Body of pancreas (tissue), 4 donors: ENCODE measurements around the gene BACE2. TPM values are rescaled to one million over a fixed set of nuclear protein-coding genes. Genes with fewer than 3 reads are reported as not detected.

Source experiments
- ATAC-seq: fragments of 150-250 bp; one replicate; pipeline ENCODE4 v1.9.1; 2016
- DNase-seq, 4 donors: peaks; one replicate each; pipeline ENCODE4 v3.0.0-alpha.2; 2019
- H3K27ac ChIP-seq, 4 donors: fragments of 200-600 bp; sonication (generic); 1 replicate in 3 of 4; 2 replicates in 1 of 4; pipeline versions ENCODE4 v1.5.1 to v1.6.1; 2016 to 2019; ENCODE audit warnings: mild to moderate bottlenecking in 1 of 4, mixed read lengths in 1 of 4, moderate library complexity in 1 of 4
- H3K27me3 ChIP-seq, 2 donors: fragments of 200-600 bp; sonication (generic); one replicate each; pipeline ENCODE4 v1.6.0; 2016; ENCODE audit warnings: mild to moderate bottlenecking in 1 of 2
- H3K36me3 ChIP-seq, 2 donors: fragments of 200-600 bp; sonication (generic); replicated peaks in 1 of 2; 2 replicates each; pipeline ENCODE4 v1.5.1; 2016; ENCODE audit warnings: low read depth in 2 of 2; ENCODE audit not compliant: insufficient read depth in 1 of 2
- H3K4me1 ChIP-seq: fragments of 200-600 bp; sonication (generic); one replicate; pipeline ENCODE4 v1.6.0; 2016
- H3K4me3 ChIP-seq, 2 donors: fragments of 200-600 bp; sonication (generic); 1 replicate in 1 of 2; 2 replicates in 1 of 2; pipeline ENCODE4 v1.5.1; 2016 to 2019
- H3K9me3 ChIP-seq, 3 donors: fragments of 200-600 bp; sonication (generic); 1 replicate in 2 of 3; 2 replicates in 1 of 3; pipeline ENCODE4 v1.5.1; 2016
- CTCF ChIP-seq, 7 experiments: fragments of 450-650 bp in 4 of 7; fragments of 200-600 bp in 3 of 7; sonication (generic) in 3 of 7; IDR thresholded peaks; one replicate each; pipeline ENCODE4 v1.5.1; 2016 to 2019; ENCODE audit warnings: antibody characterized with exemption in 7 of 7
- POLR2A ChIP-seq, 3 donors: fragments of 450-650 bp; IDR thresholded peaks; one replicate each; pipeline ENCODE4 v1.6.1; 2016; ENCODE audit warnings: antibody characterized with exemption in 3 of 3, mild to moderate bottlenecking in 2 of 3
- WGBS, 2 donors: methylation state at CpG; one replicate each; pipeline ENCODE4 v1.1.5; 2017; 5-methylcytosine and 5-hydroxymethylcytosine counted together
- intact Hi-C: fragments of 100-400 bp; cut with DNase I; formaldehyde crosslinking; loops from one replicate; pipeline ENCODE4 v1.15.1; 2023
- microRNA-seq, 2 donors: library from miRNA; unstranded; fragments of <30 nt; microRNA quantifications; one replicate each; pipeline ENCODE4, GENCODE V29; 2016; ENCODE audit warnings: borderline number of aligned reads in 2 of 2, borderline replicate concordance in 2 of 2
- small RNA-seq: library from RNA; depleted of rRNA; stranded (forward); fragments of <200 nt; gene quantifications from one replicate; pipeline ENCODE3, GENCODE V24; 2016
- total RNA-seq, 2 donors: library from RNA; depleted of rRNA; stranded (reverse); fragments of >200 nt; gene quantifications; one replicate each; pipeline ENCODE4 v1.1.0, GENCODE V29; 2016

BACE2 gene
- total RNA-seq, 2 donors from 2014 or later: 86.4 to 107 TPM

- Histone ChIP-seq H3K36me3 (no peaks in the 10 kb centered on the region), H3K27ac (peak overlapping the region in 2 of 4 donors; percentile 78 to 84), H3K27me3 (no peaks in the 10 kb centered on the region), H3K4me1 (peaks cover 50% of the 10 kb centered on the region), H3K4me3 (no peak overlapping the region), H3K9me3 (no peaks in the 10 kb centered on the region)
- 83 to 88% methylated on average over 8 of the region's 8 CpGs for WGBS, 2 donors
- ATAC-seq (no peak), DNase-seq (no peak)
- intact Hi-C loops: no loop called here
- TF ChIP-seq POLR2A (IDR thresholded peaks at IDR 0.05) (no peak), CTCF (IDR thresholded peaks at IDR 0.05) (no peak)
Measured at GRCh38 chr21:41327753-41328152, 159.8 kb downstream of the BACE2 start.

- Histone ChIP-seq H3K36me3 (no peaks in the 10 kb centered on the region), H3K27me3 (no peaks in the 10 kb centered on the region), H3K4me3 (no peak overlapping the region), H3K9me3 (no peaks in the 10 kb centered on the region), H3K27ac (no peak overlapping the region), H3K4me1 (peaks cover 38% of the 10 kb centered on the region)
- WGBS, 2 donors: 75 to 86% methylated on average over 15 to 16 of the region's 16 CpGs
- TF ChIP-seq CTCF (IDR thresholded peaks at IDR 0.05) (no peak), POLR2A (IDR thresholded peaks at IDR 0.05) (no peak)
- intact Hi-C loops: no loop called here
- no peak for ATAC-seq
- DNase-seq: no peak
Measured at GRCh38 chr21:41328660-41329607, 161.0 kb downstream of the BACE2 start.

Small RNA genes lying within 50 kb of the gene (microRNA-seq; reads per million reads assigned to microRNA genes)
- gene MIR3197: 0 to 0.47 reads per million in 2 donors

Small RNA genes lying within 50 kb of the gene (small RNA-seq; reads per million reads assigned to genes)
- gene MIR3197: not detected

Other genes starting within 250 kb of the BACE2 start
- 10 to 100 TPM; 50.4 to 74.5 TPM for gene FAM3B, start 148.6 kb downstream of the BACE2 start, total RNA-seq
- gene MX2, start 193.9 kb downstream of the BACE2 start, total RNA-seq: 10 to 100 TPM in 1 of 2 donors, 1 to 10 TPM in 1; 2.3 to 12.2 TPM